DMS153 treated with DMSO at 0.1 percent for 48 hours (cell line): ENCODE data around the gene TTC33.
"Not testable (repeated sequence)": the region's sequence is repeated elsewhere in the genome, so short reads cannot be mapped to it uniquely, and the experiment has no call there.

Source experiments
- DNase-seq: peaks from one replicate; lab custom pipeline; 2025; ENCODE audit not compliant: unreplicated experiment; lab: John Stamatoyannopoulos, UW

Gene TTC33

GRCh38 chr5:40618926-40619325 is 136.8 kb downstream of the TTC33 start:
- DNase-seq, result no peak

- DNase-seq, result no peak
Observed at GRCh38 chr5:40616781-40617180, 139.0 kb downstream of the TTC33 start.

- no peak for DNase-seq
Observed at GRCh38 chr5:40615586-40616170, 140.1 kb downstream of the TTC33 start.

GRCh38 chr5:40614923-40615585 is 140.7 kb downstream of the TTC33 start:
- DNase-seq, result no peak

- no peak for DNase-seq
Observed at GRCh38 chr5:40614466-40614865, 141.3 kb downstream of the TTC33 start.

GRCh38 chr5:40607202-40607601 is 148.6 kb downstream of the TTC33 start:
- DNase-seq, result no peak

GRCh38 chr5:40606077-40606765 is 149.5 kb downstream of the TTC33 start:
- DNase-seq, result no peak

GRCh38 chr5:40605295-40605958 is 150.3 kb downstream of the TTC33 start:
- DNase-seq, result no peak

GRCh38 chr5:40603378-40603777 is 152.4 kb downstream of the TTC33 start:
- DNase-seq, result no peak

- no peak for DNase-seq
Observed at GRCh38 chr5:40601198-40601868, 154.4 kb downstream of the TTC33 start.

GRCh38 chr5:40600383-40600782 is 155.4 kb downstream of the TTC33 start:
- DNase-seq, result no peak

GRCh38 chr5:40599676-40600075 is 156.1 kb downstream of the TTC33 start:
- no peak for DNase-seq

GRCh38 chr5:40594811-40595210 is 160.9 kb downstream of the TTC33 start:
- no peak for DNase-seq

- not testable (repeated sequence) for DNase-seq
Observed at GRCh38 chr5:40591727-40592396, 163.9 kb downstream of the TTC33 start.

- DNase-seq, result no peak
Observed at GRCh38 chr5:40587376-40587775, 168.4 kb downstream of the TTC33 start.

GRCh38 chr5:40585537-40586267 is 170.1 kb downstream of the TTC33 start:
- no peak for DNase-seq

GRCh38 chr5:40584054-40584453 is 171.7 kb downstream of the TTC33 start:
- no peak for DNase-seq

GRCh38 chr5:40578501-40579451 is 177.0 kb downstream of the TTC33 start:
- DNase-seq, result no peak

GRCh38 chr5:40577718-40578117 is 178.0 kb downstream of the TTC33 start:
- DNase-seq, result no peak
